GM18505 (cell line): ENCODE results near the gene MPV17.
"Not testable (repeated sequence)": the region's sequence is repeated elsewhere in the genome, so short reads cannot be mapped to it uniquely, and the experiment has no call there.

Source experiments
- ATAC-seq: cut with Tn5 transposase; IDR thresholded peaks from one replicate; pipeline ENCODE4 v1.9.1; 2021; ENCODE audit not compliant: unreplicated experiment
- POLR2A ChIP-seq: IDR thresholded peaks from 4 replicates; pipeline ENCODE4 v1.6.1; 2011; ENCODE audit warnings: borderline replicate concordance; ENCODE audit not compliant: insufficient read depth, insufficient read length; ENCODE audit errors: extremely low read depth

The MPV17 gene

DNA sequence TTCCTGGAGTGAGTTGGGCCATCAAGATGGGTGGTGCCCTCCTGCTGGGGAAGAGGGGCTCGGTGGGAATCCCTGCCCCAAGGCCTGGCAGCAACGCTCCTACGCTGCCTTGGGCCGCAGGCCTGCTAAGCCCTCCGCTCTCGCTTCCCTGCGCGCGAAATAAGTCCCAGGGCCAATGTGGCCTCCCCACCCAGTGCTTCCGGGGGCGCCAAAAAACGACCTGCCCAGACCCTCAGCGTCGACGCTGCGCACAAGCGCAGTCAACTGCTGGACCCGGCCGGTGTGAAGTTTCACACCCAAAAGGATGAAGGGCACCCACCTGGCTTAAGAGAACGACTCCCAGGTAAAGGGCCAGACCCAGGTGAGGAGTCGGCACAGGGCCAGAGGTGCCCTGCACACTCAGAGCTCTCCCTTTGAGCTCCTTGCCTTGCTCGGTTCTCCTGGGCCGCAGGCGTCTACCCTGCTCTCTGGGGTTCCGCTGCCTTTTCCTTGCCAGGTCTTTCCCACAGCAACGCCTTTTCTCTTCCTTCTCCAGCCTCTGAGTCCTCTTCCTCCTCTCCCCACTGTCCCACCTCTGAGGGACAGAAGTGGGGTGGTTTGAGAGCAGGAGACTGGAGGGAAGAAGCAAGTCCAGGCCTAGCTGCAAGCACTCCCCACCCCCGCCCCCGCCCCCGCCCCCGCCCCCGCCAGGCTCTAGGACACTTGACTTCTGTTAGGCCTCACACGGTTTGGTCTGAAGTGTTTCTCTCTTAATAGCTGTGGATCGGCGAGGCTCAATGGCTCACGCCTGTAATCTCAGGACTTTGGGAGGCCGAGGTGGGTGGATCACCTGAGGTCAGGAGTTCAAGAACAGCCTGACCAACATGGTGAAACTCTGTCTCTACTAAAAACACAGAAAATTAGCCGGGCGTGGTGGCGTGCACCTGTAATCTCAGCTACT lies 47.4 kb downstream of the MPV17 start, which contains the start of gene DNAJC5G:
TSS of gene DNAJC5G (plus strand) at position 223 of the 940 bp plus-strand sequence. CDS start 1,296 bp downstream, outside the sequence.
- no peak for ATAC-seq
- TF ChIP-seq POLR2A = no peak

DNA sequence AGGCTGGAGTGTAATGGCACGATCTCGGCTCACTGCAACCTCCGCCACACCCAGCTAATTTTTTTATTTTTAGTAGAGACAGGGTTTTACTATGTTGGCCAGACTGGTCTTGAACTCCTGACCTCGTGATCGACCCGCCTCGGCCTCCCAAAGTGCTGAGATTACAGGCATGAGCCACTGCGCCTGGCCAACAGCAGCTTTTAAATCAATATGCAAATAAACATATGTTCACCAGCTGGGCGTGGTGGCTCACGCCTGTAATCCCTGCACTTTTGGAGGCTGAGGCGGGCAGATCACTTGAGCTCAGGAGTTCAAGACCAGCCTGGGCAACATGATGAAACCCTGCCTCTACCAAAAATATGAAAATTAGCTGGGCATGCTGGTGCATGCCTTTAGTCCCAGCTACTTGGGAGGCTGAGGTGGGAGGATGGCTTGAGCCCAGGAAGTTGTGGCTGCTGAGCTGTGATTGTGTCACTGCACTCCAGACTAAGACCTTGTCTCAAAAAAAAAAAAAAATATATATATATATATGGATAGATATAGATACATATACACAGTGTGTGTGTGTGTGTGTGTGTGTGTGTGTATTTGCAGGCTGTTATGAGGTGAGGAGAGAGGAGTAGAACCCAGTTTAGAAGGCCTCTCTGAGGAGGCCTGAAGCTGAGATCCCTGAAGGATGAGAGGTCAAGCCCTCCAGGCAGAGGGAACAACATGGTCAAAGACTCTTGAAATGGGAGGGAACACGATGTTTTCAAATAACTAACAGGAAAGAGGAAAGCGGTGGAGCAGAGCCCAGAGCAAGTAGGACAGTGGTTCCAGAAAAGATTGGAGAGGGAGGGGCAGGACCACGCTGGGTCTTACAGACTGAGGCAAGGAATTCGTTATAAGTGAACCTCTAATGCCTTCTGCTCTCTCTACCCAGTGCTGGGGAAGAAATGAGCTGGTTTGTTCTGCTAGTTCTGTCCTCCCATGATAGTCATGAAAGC lies 50.1 kb downstream of the MPV17 start:
- not testable (repeated sequence) for ATAC-seq

DNA sequence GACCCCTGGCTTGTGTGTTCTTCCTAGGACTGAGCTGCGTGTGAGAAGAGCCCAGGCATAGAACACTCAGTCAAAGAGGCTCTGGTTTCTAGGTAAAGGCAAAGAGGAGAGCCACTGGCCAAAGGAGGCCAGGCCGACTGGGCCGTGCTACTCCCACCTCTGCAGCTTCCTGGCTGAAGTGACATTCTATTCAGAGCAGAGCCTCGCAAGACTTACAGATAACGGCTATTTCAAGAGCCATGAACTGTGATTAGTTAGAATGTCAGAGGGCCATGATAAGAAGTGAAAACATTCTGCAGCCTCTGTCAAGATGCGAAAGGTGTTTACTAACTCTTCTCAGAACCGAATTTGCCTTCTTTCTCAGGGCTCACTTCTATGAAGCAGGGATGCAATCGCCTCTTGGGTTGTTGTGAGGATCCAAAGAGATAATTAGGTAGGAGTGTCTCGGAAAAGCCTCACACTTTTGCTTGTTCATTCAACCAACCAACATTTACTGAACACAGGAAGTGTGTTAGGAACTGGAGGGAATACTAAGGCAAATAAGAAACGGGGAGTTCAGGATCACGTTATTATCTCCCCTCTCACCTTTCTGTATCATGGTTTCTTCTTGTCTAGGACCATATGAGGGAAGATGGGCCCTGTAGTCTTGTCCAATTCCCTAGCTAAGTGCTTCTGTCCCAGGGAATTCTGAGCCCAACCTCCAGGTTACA lies 51.1 kb downstream of the MPV17 start:
- ATAC-seq = no peak
- no peak for TF ChIP-seq POLR2A

DNA sequence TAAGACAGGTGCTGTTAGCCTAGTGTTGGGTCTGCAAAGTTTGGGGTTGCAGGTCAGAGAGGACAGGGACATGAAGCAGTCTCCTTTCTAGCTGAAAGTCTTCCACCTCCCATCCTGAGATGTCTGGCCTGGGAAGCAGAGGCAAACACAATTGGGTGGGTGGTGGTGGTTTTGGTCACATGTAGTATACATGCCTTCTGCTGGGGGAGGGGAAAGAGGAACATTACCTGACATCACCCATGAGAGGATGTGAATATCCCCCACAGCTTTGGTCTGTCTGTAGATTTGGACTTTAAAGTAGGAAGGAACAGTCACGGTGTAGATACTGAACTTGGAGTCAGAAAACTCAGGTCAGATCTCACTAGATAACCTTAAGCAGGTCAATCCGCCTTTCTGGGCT lies 52.2 kb downstream of the MPV17 start:
- ATAC-seq = no peak
- no peak for TF ChIP-seq POLR2A

GRCh38 chr2:27270131-27270530 lies 52.8 kb downstream of the MPV17 start:
- no peak for ATAC-seq
- no peak for TF ChIP-seq POLR2A

DNA sequence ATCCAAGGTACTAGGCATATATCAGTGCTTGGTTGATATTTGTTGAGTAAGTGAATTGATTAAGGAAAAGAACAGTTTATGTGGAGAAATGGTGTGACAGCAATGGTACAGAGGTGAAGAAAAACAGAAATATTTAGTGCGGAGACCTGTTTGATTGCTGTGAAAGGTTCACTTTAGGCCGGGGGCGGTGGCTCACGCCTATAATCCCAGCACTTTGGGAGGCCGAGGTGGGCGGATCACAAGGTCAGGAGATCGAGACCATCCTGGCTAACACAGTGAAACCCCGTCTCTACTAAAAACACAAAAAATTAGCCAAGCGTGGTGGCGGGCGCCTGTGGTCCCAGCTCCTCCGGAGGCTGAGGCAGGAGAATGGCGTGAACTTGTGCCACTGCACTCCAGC lies 54.6 kb downstream of the MPV17 start:
- not testable (repeated sequence) for ATAC-seq

- no peak for ATAC-seq
Measured at GRCh38 chr2:27265536-27265870, 57.4 kb downstream of the MPV17 start.

GRCh38 chr2:27264753-27265535 lies 58.0 kb downstream of the MPV17 start:
- ATAC-seq = no peak

More at GRCh38 chr2:27265536-27265870, 57.4 kb downstream of the MPV17 start:
- TF ChIP-seq POLR2A = no peak

GRCh38 chr2:27264253-27264752 lies 58.6 kb downstream of the MPV17 start:
- no peak for ATAC-seq
- TF ChIP-seq POLR2A = no peak

More at GRCh38 chr2:27264753-27265535, 58.0 kb downstream of the MPV17 start:
- TF ChIP-seq POLR2A = no peak

DNA sequence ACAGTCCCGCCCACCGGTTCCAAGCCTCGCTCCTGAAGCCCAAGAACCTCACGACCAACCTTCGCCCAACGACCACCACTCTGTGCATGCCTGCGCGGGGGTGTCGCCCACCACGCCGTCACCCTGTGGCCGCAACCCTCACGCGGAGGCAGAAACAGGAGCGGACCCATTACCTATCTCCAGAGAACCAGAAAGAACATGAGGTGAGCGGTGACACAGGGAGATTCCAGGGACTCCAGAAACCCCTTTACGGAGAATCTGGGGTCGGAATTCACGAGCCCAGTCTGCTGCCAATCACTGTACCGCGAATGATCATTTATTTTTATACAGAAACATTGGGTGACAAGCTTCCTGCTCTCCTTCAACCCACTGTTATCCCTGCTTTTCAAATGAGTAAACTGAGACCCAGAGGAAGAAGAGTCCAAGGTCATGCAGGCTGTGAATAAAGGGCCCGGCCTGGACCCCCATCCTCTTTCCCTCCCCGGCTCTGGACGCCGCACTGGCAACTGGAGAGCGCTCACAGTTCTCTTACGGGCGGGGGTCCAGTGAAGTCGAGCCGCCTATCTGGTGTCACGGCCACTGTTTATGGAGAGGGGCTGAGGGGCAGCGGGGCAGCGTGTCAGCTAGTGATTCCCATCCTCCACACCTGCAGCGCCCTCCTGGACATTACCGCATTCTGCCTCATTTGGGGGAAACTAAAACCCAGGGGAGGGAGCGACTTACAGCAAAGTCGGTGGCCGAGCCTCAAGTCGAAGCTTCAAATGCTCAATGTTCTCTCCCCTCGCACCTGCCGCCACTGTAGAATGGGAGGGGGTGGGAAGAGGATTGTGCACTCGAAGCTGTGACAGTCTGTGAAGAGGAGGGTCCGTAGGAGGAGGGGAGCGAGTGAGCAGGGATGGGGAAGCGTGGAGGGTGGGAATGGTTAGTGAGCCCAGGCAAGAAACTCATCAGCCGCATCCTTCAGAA lies 59.3 kb downstream of the MPV17 start:
- no peak for ATAC-seq
- no peak for TF ChIP-seq POLR2A
